Measurements from ENCODE around the gene FOXP3. TPM values are rescaled to one million over a fixed set of nuclear protein-coding genes. Genes with fewer than 3 reads are reported as not detected.

FOXP3 gene
- total RNA-seq, 4 donors from 2014 or later: 0.20 to 0.42 TPM; not detected in 2

GRCh38 chrX:49244207-49244606 lies 20.3 kb downstream of the FOXP3 start:
- H3K27ac ChIP-seq: no peak overlapping the region
- TF ChIP-seq, protein P1, sequence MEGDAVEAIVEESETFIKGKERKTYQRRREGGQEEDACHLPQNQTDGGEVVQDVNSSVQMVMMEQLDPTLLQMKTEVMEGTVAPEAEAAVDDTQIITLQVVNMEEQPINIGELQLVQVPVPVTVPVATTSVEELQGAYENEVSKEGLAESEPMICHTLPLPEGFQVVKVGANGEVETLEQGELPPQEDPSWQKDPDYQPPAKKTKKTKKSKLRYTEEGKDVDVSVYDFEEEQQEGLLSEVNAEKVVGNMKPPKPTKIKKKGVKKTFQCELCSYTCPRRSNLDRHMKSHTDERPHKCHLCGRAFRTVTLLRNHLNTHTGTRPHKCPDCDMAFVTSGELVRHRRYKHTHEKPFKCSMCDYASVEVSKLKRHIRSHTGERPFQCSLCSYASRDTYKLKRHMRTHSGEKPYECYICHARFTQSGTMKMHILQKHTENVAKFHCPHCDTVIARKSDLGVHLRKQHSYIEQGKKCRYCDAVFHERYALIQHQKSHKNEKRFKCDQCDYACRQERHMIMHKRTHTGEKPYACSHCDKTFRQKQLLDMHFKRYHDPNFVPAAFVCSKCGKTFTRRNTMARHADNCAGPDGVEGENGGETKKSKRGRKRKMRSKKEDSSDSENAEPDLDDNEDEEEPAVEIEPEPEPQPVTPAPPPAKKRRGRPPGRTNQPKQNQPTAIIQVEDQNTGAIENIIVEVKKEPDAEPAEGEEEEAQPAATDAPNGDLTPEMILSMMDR (IDR thresholded peaks at IDR 0.05): no peak
- no peak for TF ChIP-seq POLR2A (IDR thresholded peaks at IDR 0.05)
- TF ChIP-seq EP300 (IDR thresholded peaks at IDR 0.05): no peak
- WGBS, 2 donors: 95 to 96% methylated on average over 2 of the region's 2 CpGs
- H3K36me3 ChIP-seq: peaks cover 0 to 72% (median 0%) of the 10 kb centered on the region in 3 donors
- H3K9me3 ChIP-seq: no peaks in the 10 kb centered on the region
- H3K27me3 ChIP-seq: no peaks in the 10 kb centered on the region
- H3K4me1 ChIP-seq: no peaks in the 10 kb centered on the region
- no peak overlapping the region for H3K4me3 ChIP-seq
- DNase-seq (ENCODE audit: low spot score in 2 of 2): no peak

DNA sequence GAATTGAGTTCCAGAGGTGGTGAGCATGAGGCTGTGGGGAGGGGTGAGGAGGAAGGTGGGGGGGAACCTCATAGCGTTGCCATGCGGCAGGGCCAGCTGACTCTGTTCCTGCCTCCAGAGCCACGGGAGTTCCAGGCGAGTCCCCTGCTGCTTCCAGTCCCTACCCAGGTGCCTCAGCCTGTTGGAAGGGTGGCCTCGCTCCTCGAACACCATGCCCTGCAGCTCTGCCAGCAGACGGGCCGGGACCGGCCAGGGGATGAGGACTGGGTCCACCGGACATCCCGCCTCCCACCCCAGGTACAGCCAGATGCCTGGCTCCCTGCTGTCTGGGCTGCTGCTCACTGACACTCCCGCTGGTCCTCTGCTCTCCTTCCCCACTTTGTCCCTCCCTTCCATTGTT lies 21.3 kb downstream of the FOXP3 start:
- Histone ChIP-seq H3K4me1 (no peaks in the 10 kb centered on the region), H3K9me3 (no peaks in the 10 kb centered on the region), H3K4me3 (no peak overlapping the region), H3K27me3 (no peaks in the 10 kb centered on the region), H3K27ac (no peak overlapping the region), H3K36me3 (peaks cover 0 to 61% (median 0%) of the 10 kb centered on the region in 3 donors)
- WGBS, 2 donors: 86 to 87% methylated on average over 5 to 11 of the region's 12 CpGs
- TF ChIP-seq, protein P1 (IDR thresholded peaks at IDR 0.05): no peak
- TF ChIP-seq EP300 (IDR thresholded peaks at IDR 0.05): no peak
- no peak for TF ChIP-seq POLR2A (IDR thresholded peaks at IDR 0.05)
- DNase-seq (ENCODE audit: low spot score in 2 of 2): no peak

DNA sequence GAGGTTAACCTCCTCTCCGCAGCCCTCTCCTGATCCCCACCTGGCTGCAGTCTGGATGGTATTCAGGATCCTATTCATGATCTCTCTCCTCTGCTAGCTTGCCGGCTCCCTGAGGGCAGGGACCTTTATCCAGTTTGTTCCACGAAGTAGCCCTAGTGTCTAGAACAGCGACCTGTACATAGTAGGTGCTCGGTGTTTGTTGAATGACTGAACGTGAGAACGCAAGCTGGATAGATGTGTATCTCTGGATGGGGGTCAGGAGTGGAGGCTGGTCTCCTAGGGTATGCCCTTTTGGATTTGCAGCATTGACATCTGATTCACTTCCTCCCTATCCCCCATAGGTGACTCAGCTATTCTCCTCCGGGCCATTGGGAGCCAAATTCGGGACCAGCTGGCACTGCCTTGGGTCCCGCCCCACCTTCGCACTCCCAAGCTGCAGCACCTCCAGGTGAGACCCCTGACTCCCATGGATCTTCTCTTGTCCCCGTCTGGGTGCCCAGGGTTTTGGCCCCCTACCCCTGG lies 21.9 kb downstream of the FOXP3 start:
- TF ChIP-seq EP300 (IDR thresholded peaks at IDR 0.05): no peak
- TF ChIP-seq, protein P1 (IDR thresholded peaks at IDR 0.05): no peak
- TF ChIP-seq POLR2A (IDR thresholded peaks at IDR 0.05): no peak
- H3K27ac ChIP-seq: no peak overlapping the region
- no peak overlapping the region for H3K4me3 ChIP-seq
- H3K9me3 ChIP-seq: no peaks in the 10 kb centered on the region
- H3K4me1 ChIP-seq: no peaks in the 10 kb centered on the region
- DNase-seq (ENCODE audit: low spot score in 2 of 2): no peak
- no peaks in the 10 kb centered on the region for H3K27me3 ChIP-seq
- peaks cover 0 to 56% (median 0%) of the 10 kb centered on the region in 3 donors for H3K36me3 ChIP-seq
- 86 to 89% methylated on average over 7 to 12 of the region's 12 CpGs for WGBS, 2 donors

GRCh38 chrX:49238735-49239134 lies 25.8 kb downstream of the FOXP3 start:
- Histone ChIP-seq H3K9me3 (no peaks in the 10 kb centered on the region), H3K27ac (no peak overlapping the region), H3K4me3 (no peak overlapping the region), H3K4me1 (peaks cover 0 to 8% (median 2%) of the 10 kb centered on the region in 4 donors), H3K36me3 (peaks cover 0 to 18% (median 0%) of the 10 kb centered on the region in 3 donors), H3K27me3 (no peaks in the 10 kb centered on the region)
- 79 to 84% methylated on average over 7 of the region's 7 CpGs for WGBS, 2 donors
- DNase-seq (ENCODE audit: low spot score in 2 of 2): no peak
- TF ChIP-seq, protein P1 (IDR thresholded peaks at IDR 0.05): no peak
- TF ChIP-seq POLR2A (IDR thresholded peaks at IDR 0.05) (no peak), EP300 (IDR thresholded peaks at IDR 0.05) (no peak)

DNA sequence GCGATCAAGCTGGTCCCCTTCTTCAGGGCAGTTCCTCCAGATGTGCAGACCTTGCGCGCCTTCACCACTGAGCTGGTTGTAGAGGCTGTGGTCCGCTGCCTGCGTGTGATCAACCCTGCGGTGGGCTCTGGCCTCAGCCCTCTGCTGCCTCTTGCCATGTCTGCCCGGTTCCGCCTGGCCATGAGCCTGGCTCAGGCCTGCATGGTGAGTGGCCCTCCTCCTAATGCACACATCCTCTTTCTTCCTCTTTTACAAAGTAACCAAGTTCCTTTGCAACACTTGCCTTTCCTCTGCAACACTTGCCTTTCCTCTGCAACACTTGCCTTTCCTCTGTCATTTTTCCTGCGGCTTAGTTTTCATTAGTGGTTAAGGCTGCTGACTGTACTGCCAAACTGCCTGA lies 27.4 kb downstream of the FOXP3 start:
- 54 to 88% methylated on average over 3 to 9 of the region's 9 CpGs for WGBS, 2 donors
- TF ChIP-seq, protein P1 (IDR thresholded peaks at IDR 0.05): no peak
- TF ChIP-seq EP300 (IDR thresholded peaks at IDR 0.05) (no peak), POLR2A (IDR thresholded peaks at IDR 0.05) (no peak)
- no peak overlapping the region for H3K27ac ChIP-seq
- no peaks in the 10 kb centered on the region for H3K27me3 ChIP-seq
- H3K9me3 ChIP-seq: no peaks in the 10 kb centered on the region
- DNase-seq (ENCODE audit: low spot score in 2 of 2): no peak
- peaks cover 0 to 8% (median 2%) of the 10 kb centered on the region in 4 donors for H3K4me1 ChIP-seq
- H3K4me3 ChIP-seq: no peak overlapping the region
- peaks cover 0 to 2% (median 0%) of the 10 kb centered on the region in 3 donors for H3K36me3 ChIP-seq
